NCI-H82 treated with DMSO at 0.1 percent for 48 hours (cell line): Measurements from ENCODE around the gene MYO5B.

Source experiments
- DNase-seq: peaks from one replicate; lab custom pipeline; 2025; ENCODE audit not compliant: unreplicated experiment; lab: John Stamatoyannopoulos, UW

MYO5B gene

GRCh38 chr18:50073319-50073718 lies 121.6 kb downstream of the MYO5B start:
- DNase-seq = no peak

GRCh38 chr18:50072146-50072545 lies 122.8 kb downstream of the MYO5B start:
- no peak for DNase-seq

GRCh38 chr18:50071397-50071796 lies 123.5 kb downstream of the MYO5B start:
- no peak for DNase-seq

- DNase-seq = no peak
Measured at GRCh38 chr18:50069422-50069821, 125.5 kb downstream of the MYO5B start.

GRCh38 chr18:50065527-50065926 lies 129.4 kb downstream of the MYO5B start:
- DNase-seq = no peak

DNA sequence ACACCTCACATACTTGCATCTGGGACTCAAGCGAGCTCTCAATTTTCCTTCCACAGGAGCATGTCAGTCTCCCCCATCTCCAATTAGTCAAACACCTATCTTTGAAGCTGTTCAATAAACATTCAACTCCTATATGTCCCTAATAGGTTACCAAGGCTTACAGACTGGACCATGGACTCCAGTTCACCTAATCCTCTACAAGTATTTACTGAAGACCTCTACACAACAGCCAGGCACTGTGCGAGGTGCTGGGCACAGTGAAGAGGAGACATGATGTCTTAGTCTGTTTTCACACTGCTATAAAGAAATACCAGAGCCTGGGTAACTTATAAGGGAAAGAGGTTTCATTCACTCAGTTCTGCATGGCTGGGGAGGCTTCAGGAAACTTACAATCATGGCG lies 129.9 kb downstream of the MYO5B start:
- DNase-seq = no peak

DNA sequence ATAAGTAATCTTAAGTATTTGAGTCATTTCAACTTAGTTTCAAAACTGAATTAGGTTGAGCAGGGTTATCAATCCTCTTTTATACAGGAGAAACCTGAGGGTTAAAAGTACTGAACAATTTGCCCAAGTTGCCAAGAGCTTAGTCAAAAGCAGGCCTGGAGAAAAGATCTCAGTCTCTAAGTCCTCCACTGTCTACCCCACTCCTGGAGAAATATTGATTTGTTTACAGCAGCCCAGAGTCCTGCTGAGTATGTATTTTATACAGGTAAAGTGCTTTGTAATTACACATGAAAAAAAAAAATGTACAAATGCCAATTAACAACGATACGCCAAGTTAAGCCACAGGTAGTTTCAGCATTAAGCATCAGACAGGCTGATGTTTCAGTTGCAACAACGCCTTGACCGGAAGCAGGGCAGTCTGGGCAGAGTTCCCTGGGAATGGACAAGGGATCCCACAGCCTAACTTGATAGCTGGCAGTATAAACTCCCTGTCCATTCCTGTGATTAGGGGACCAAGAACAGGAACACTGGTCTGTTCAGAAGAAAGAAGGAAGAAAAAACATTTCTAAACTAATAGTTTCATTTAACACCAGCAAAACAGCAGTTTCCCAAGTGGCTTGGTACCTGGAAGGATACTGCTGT lies 132.9 kb downstream of the MYO5B start:
- DNase-seq = no peak

DNA sequence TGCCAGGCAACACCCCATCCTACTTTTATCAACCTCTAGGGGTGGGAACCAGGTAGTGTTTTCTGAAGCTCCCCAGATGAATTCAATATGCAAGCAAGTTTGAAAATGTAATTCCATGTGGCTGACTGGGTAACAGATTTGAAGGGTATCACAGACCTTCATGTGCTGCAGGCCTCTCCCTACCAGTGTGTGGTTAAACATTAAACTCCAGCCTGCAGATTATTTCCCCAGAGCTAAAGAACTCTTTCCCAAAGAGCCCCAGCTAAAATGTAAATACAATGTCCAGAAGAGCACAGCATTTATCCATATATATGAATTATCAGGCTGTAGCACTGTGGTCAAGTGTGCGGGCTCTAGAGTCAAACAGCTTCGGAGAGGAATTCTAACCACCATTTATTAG lies 134.1 kb downstream of the MYO5B start:
- DNase-seq = no peak

DNA sequence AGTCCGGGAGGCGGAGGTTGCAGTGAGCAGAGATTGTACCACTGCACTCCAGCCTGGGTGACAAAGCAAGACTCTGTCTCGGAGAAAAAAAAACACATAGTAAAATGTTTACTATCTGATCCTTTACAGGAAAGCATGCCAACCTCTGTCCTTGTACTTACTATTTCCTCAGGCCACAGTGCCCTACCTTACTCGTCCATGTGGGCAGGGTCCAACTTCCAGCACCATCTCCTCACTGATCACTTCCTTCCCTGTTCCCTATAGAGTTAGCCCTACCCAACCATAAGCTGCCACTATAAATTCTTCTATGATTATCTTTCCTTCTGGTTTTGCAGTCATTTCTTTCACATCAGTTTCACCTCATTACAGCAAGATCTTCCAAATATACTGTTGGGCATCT lies 136.2 kb downstream of the MYO5B start:
- no peak for DNase-seq

DNA sequence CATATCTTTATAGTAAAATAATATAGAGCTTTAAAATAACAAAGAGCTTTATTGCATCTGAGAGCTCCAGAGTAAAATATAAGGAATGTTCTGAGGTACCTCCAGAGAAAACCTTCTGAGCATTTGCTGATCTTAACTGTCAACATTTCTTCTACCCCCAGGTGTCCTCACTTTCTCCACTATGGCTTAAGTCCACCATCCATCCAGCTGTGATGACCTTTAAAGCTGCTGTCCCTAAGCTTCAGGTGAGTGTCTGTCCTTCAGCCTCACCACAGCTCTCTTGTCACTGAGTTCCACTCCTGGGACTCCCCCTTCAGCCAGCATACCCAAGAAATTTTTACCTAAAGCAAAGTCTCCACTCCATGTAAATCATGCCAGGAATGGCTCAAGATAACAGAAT lies 137.9 kb downstream of the MYO5B start:
- no peak for DNase-seq

GRCh38 chr18:50056185-50056584 lies 138.8 kb downstream of the MYO5B start:
- DNase-seq = no peak

DNA sequence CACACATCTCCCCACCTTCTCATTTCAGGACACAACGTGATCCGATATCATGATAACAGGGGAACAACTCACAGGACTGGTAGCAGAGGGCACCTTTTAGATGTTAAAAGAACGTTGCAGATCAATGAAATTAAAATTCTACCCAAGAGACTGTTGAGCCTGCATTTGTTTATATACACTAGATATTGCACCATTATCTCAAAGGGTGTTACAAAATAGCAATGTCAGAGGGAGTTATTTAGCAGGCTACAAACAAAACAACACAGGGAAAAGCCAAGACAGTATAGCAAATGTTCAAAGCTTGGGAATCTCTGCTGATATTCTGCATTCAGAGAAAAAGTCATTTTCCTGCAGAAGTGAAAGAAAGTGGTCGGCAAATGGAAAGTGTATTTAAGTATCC lies 139.5 kb downstream of the MYO5B start:
- no peak for DNase-seq

DNA sequence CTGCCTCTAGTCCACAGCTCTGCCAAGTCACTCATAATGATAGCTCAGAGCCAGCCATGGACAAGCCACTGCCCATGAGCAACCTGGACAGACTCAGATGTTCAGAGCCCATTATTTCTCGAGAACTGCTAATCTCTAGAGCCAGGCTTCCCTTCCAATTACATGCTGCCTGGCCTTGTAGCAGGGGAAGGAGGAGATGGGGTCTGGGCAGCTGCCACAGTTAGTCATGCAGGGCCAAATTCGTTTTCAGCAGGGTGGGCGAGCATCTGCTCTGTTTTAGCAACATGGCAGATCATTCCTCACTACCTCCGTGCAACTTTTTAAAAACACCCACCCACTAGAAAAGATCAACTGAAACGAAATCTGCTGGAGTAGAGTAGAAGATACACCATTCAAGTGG lies 141.8 kb downstream of the MYO5B start:
- DNase-seq = no peak

DNA sequence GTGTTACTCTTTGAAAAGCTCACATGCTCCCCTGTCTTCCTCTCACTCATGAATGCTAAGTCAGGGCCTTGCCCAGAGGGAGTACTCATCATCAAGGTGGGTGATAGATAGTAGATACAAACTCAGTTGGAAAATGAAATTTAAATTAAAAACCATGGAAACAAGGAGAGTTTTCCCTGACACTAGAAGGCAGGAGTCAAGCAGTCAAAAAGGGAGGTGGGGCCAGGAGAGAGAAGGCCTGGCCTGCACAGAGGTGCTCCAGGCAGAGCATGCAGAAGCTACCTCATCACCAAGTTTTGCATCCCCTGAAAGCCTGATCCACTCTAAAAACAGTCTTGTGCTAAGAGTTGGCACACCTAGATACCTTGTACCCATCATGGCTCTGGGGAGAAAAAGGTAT lies 143.7 kb downstream of the MYO5B start:
- no peak for DNase-seq

- no peak for DNase-seq
Measured at GRCh38 chr18:50045126-50045525, 149.8 kb downstream of the MYO5B start.

DNA sequence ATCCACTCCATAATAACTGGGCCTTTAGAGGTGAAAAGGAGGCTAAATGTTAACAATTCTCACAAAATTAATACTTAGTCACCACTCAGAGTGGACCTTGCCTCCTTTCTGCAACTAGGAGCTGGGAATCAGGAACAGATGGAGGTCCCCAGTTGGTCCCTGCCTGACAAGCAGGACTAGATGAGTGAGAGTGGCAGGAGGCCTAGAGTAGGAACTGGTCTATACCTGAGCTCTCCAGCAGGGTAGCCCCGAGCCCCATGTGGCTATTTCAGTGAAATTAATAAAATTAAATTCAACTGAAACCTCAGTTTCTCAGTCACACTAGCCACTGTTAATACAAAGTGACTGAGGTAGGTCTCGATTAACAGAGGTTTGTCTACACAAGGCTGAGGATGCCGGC lies 150.5 kb downstream of the MYO5B start:
- no peak for DNase-seq

DNA sequence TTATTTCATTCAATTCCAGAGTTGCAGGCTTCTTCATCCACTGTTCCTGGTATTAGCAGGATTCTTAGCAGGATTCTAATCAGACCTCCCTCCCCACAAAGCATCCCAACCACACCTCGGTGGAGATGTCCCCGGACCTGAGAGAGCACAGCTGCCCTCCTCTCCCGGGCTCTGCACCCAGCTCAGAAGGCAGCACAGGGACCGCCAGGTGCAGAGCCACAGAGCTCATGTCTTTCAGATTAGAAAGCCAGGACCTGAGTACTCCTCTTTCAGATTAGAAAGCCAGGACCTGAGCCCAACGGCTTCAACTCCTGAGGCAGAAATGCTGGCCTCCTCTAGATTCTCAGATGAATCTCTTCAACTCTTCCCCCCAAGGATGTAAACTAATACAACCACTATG lies 152.3 kb downstream of the MYO5B start:
- no peak for DNase-seq

GRCh38 chr18:50039746-50040145 lies 155.2 kb downstream of the MYO5B start:
- DNase-seq = no peak

DNA sequence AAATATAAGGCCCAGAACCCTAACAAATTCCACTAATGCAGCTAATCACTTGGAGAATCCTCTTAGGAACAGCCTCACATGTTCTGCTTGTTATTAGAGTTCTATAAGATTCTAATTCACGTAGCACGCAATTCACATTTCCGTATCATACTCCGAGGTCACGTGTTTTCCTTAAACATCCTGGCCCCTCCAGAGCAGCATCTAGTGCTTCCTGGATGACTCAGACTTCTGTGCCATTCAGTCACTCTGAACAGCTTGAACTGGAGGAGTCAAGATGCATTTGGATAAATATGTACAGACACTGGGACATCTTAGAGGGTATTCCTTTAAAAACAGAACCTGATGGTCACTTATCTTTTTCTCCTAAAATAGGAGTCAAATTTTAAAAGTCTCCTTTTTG lies 156.5 kb downstream of the MYO5B start:
- DNase-seq = no peak

GRCh38 chr18:50034029-50034428 lies 160.9 kb downstream of the MYO5B start:
- no peak for DNase-seq

- DNase-seq = no peak
Measured at GRCh38 chr18:50033004-50033403, 161.9 kb downstream of the MYO5B start.

DNA sequence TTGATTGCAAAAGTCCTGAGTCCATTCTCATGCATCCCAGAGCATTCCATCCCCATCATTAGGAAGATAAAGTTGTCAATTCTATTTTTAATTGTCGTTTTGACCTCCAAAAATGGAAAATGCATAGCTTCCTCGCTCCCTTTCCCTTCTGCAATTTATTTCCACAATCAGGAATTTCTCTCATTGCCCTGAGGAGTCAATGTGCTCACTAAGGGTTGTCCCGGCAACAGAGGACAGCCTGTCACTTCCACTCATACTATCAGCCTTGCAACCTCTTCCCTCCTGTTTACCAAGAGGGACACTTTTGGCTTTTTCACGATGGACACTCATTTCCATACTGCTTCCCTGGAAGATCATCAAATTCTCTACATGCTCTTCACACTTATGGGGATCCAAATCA lies 164.8 kb downstream of the MYO5B start:
- no peak for DNase-seq

- DNase-seq = no peak
Measured at GRCh38 chr18:50027996-50028395, 167.0 kb downstream of the MYO5B start.

GRCh38 chr18:50024466-50024865 lies 170.5 kb downstream of the MYO5B start:
- no peak for DNase-seq
